DMS53 treated with DMSO at 0.1 percent for 48 hours (cell line): ENCODE results near the gene UQCRHL.

Source experiments
- DNase-seq: peaks from one replicate; lab custom pipeline; 2025; ENCODE audit not compliant: unreplicated experiment; lab: John Stamatoyannopoulos, UW

UQCRHL gene

GRCh38 chr1:15799004-15799867, 8.2 kb downstream of the UQCRHL start:
- DNase-seq = no peak

GRCh38 chr1:15797614-15798390, 9.6 kb downstream of the UQCRHL start:
- DNase-seq = no peak

GRCh38 chr1:15796086-15796462, 11.4 kb downstream of the UQCRHL start:
- no peak for DNase-seq

DNA sequence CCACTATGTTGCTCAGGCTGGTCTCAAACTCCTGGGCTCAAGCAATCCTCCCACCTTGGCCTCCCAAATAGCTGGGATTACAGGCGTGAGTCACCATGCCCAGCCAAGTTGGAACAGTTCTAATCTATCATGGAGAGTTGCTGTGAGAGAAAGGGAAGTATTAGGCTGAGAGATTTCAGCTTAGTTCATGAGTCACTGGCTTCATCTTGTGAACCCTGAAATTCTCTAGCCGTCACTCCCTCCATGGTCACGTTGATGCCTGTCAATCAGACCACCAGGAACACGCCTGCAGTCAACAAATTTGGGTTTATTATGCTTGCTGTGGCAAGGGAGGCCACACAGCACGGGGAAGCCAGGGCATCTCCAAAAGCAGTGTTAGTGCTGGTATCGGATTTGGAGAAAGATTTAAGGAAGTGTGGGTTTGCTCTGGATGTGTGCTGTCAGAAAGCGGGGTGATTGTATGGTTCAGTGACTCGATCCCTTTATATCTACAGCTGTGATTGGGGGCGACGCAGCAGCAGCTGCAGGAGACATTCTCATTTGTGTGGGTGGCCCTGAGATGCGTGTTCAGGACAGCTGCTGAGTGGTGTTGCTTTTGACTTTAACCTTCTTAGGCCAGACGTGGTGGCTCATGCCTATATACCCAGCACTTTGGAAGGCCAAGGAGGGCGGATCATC, 18.7 kb downstream of the UQCRHL start:
- no peak for DNase-seq

DNA sequence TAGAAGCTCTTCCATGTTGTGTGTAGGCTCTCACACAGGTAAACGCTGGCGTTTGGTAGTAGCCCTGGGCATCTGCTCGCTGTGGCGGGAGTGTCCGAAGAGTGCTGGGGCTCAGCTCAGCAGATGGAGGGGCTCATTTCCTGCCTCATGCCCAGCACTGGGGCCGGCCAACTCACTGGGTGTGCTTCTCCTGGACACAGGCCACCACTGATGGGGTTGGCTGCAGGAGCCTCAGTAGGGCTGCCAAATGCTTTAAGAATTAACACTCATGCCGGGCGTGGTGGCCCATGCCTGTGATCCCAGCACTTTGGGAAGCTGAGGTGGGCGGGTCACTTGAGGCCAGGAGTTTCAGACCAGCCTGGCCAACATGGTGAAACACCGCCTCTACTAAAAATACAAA, 20.9 kb downstream of the UQCRHL start:
- DNase-seq = no peak

DNA sequence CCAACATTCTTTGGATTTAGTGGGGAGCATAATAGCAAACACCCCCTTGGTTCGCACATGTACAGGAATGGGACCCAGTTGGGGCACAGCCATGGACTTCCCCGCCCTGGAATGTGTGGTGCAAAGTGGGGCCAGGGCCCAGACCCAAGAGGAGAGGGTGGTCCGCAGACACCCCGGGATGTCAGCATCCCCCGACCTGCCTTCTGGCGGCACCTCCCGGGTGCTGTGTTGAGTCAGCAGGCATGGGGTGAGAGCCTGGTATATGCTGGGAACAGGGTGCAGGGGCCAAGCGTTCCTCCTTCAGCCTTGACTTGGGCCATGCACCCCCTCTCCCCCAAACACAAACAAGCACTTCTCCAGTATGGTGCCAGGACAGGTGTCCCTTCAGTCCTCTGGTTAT, 21.8 kb downstream of the UQCRHL start:
- DNase-seq = no peak

DNA sequence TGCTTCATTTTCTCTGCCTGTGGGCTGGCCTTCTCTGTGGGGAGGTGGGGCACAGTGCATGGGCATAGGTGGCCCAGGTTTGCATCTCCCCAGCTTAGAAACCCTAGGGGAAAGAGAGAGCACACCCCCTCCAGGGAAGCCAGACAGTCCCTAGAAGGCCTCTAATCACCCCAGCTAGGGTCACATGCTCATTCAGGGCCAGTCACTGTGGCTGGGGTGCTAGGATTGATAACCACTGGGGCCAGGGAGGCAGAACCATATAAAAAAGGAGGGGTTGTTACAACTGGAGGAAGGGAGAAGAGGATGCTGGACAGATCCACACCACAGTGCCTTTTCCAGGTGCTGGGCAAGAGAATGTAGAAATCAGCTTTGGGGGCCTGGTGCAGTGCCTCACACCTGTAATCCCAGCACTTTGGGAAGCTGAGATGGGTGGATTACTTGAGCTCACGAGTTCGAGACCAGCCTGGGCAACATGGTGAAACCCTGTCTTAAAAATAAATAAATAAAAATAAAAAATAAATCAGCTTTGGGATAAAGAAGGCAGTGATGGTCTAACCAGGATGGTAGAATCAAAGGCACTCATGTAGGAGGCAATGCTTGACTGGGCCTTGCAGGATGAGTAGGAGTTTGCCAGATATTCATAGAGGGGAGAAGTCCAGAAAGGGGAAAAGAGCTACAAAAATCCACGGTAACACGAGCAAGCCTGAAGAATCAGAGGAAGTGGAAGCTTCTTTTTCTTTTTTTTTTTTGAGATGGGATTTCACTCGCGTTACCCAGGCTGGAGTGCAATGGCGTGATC, 29.3 kb downstream of the UQCRHL start:
- DNase-seq = no peak

DNA sequence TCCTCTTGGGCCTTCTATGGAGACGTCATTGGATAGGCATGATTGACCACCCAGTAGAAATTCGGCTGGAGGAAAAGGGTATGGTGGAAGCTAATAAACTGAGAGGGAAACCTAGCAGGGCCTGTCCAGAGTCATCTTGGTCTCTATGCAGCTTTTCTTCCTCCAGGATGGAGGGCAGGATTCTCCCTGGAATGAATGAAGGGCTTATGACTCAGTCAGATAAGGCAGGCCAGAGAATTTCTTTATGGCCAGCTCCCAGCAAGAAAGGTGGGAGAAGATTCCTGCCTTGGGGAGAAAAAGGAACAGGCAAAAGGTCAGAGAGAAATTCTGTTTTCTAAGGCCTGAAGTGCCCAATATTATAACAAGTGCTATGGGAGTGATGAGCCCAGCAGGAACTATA, 31.7 kb downstream of the UQCRHL start:
- DNase-seq = no peak

GRCh38 chr1:15771836-15772515, 35.5 kb downstream of the UQCRHL start:
- no peak for DNase-seq

DNA sequence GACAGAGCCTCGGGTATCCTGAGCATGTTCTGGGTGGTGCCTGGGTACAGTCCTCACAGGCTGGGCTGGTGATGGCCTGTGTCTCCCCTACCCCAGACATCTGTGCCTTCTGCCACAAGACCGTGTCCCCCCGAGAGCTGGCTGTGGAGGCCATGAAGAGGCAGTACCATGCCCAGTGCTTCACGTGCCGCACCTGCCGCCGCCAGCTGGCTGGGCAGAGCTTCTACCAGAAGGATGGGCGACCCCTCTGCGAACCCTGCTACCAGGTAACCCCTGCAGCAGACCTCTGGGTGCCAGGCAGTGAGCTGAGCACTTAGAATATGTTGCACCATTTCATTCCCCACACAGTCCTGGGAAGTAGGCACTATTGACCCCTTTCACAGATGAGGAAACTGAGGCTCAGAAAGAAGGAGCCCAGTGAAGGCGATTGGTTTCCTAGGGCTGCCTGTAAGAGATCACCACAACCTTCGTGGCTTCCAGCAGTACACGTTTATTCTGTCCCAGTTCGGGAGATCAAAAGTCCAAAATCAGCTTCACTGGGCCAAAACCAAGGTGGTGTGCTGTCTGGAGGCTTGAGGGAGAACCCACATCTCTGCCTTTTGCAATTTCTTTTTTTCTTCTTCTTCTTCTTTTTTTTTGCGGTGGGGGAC, 37.0 kb downstream of the UQCRHL start:
- no peak for DNase-seq

DNA sequence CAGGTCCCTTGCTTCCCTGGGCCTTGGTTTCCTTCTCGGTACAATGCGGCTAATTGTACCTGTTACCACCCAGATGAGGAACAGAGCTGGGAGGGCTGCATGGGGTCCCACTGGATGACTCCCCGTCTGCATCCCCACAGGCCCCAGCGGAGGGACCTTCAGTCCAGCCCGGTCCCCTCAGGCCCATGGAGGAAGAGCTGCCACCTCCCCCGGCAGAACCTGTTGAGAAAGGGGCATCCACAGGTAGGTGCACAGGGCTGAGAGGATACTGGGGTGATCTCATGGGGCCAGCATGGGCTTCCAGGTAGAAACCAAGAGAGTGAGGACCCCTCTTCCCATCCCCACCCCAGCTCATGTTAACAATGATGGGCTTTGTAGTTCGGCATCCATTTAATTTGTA, 39.1 kb downstream of the UQCRHL start:
- no peak for DNase-seq

GRCh38 chr1:15767941-15768340, 39.5 kb downstream of the UQCRHL start:
- DNase-seq = no peak

DNA sequence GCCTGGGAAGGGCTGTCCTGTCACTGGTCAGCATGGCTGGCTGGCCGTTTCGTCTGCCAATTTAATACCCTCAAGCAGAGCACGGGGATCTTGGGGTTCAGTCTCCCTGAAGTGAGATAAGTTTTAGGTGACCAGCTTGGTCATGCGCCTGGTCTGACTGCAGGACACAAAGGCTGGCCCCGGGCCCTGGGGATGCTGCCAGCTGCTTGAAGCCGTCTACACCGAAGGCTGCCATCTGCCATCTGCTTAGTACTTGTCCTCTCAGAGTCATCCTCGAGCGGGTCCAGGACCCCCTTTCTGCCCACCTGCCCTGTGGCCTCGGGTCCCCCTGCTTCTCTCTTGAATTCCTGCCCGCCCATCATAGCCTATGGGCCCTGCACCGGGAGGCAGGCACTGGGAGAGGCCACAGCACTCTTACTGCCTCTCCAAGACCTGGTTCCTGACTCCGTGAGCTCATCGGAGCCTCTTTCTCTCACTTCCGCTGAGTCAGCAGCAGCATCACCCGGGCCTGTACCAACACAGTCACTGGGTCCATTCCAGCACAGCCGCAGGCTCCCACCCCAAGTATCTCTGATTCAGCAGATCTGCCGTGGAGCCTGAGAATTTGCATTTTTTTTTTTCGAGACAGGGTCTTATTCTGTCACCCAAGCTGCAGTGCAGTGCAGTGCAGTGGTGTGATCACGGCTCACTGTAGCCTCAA, 41.8 kb downstream of the UQCRHL start:
- DNase-seq = no peak

DNA sequence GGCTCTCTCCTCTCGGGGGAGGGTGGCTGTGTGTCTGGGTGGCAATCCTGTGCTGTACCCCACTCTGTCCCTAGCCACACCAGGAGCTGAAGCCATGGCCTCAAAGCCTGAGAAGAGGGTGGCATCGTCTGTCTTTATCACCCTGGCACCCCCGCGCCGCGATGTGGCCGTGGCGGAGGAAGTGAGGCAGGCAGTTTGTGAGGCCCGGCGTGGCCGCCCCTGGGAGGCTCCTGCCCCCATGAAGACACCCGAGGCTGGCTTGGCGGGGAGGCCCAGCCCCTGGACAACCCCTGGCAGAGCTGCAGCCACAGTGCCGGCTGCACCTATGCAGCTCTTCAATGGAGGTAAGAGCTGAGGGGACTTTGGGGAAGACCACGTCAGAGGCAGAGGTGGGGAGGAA, 42.6 kb downstream of the UQCRHL start:
- no peak for DNase-seq

GRCh38 chr1:15764269-15764764, 43.1 kb downstream of the UQCRHL start:
- no peak for DNase-seq

- DNase-seq = no peak
Measured at GRCh38 chr1:15762546-15762945, 44.9 kb downstream of the UQCRHL start.

- no peak for DNase-seq
Measured at GRCh38 chr1:15761366-15762128, 45.9 kb downstream of the UQCRHL start.

- no peak for DNase-seq
Measured at GRCh38 chr1:15760520-15761211, 46.8 kb downstream of the UQCRHL start.
